ENCODE results near the gene MAP3K21. TPM values are rescaled to one million over a fixed set of nuclear protein-coding genes. Genes with fewer than 3 reads are reported as not detected.

Gene MAP3K21
- total and polyA plus RNA-seq, 2 donors (not counting 1 experiment from before 2014, with no cell fraction given): 0.07 to 0.17 TPM

DNA sequence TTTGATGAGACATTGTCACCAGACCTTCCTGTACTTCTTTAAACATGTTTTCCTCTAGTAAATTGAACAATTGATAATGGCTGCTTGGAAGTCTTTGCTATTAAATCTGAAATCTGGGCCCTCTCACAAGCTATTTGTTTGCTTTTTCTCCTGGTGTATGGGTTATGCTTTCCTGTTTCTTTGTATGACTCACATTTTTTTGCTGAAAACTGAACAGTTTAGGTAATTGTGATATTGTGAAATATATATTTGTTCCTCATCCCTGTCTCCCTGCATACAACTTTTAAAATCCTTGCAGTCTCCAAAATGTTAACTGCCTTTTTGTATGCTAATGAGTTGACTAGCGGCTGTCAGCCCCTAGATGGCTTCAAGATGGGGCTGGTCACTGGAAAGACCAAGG is 61.6 kb downstream of the MAP3K21 start:
- Histone ChIP-seq H3K9me3 (ENCODE audit: control insufficient read depth, insufficient read depth, low read depth, low read length) (no peaks in the 10 kb centered on the region), H3K4me1 (ENCODE audit: control insufficient read depth, extremely low read depth, insufficient read depth, low read length) (no peaks in the 10 kb centered on the region), H4K20me1 (ENCODE audit: control insufficient read depth, extremely low read depth, insufficient read depth, low read length) (no peaks in the 10 kb centered on the region), H3K4me2 (ENCODE audit: extremely low read depth, insufficient read depth, low read length) (no peak overlapping the region), H3K36me3 (ENCODE audit: control insufficient read depth, insufficient read depth, low read length) (no peaks in the 10 kb centered on the region), H3K27ac (ENCODE audit: insufficient read depth, low read length) (no peak overlapping the region), H3K79me2 (ENCODE audit: control insufficient read depth, insufficient read depth, low read length) (no peaks in the 10 kb centered on the region), H3K27me3 (ENCODE audit: control insufficient read depth, insufficient read depth, low read length) (no peaks in the 10 kb centered on the region), H3K9ac (ENCODE audit: insufficient read depth, low read length) (no peak overlapping the region), H2AFZ (ENCODE audit: low read length) (no peak overlapping the region), H3K4me3 (replicated peaks in 1 of 4; ENCODE audit: control extremely low read depth in 1 of 4, insufficient read depth in 1 of 4, low read depth in 3 of 4, low read length in 4 of 4) (no peak overlapping the region)
- DNase-seq (ENCODE audit: low read depth in 2 of 2): no peak
- TF ChIP-seq EZH2 (IDR thresholded peaks at IDR 0.05; ENCODE audit: low read length, missing control alignments): no peak

DNA sequence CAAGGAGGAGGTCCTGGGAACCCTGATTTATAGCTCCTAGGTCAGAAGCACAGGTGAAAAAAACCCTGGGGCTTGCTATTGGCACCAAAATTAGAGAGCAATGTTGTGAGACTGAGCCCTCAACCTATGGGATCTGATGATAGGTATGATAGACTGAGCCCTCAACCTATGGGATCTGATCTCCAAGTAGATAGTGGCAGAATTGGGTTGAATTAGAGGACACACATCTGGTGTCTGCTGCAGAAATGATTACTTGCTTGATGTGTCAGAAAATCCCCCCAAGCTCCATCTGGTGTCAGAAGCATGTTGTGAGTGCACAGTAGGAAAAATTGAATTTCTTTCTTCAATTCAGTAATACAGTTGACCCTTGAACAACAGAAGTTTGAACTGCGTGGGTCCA is 62.4 kb downstream of the MAP3K21 start:
- Histone ChIP-seq H3K27me3 (ENCODE audit: control insufficient read depth, insufficient read depth, low read length) (no peaks in the 10 kb centered on the region), H4K20me1 (ENCODE audit: control insufficient read depth, extremely low read depth, insufficient read depth, low read length) (no peaks in the 10 kb centered on the region), H3K79me2 (ENCODE audit: control insufficient read depth, insufficient read depth, low read length) (no peaks in the 10 kb centered on the region), H3K4me1 (ENCODE audit: control insufficient read depth, extremely low read depth, insufficient read depth, low read length) (no peaks in the 10 kb centered on the region), H2AFZ (ENCODE audit: low read length) (no peak overlapping the region), H3K4me3 (replicated peaks in 1 of 4; ENCODE audit: control extremely low read depth in 1 of 4, insufficient read depth in 1 of 4, low read depth in 3 of 4, low read length in 4 of 4) (no peak overlapping the region), H3K9ac (ENCODE audit: insufficient read depth, low read length) (no peak overlapping the region), H3K36me3 (ENCODE audit: control insufficient read depth, insufficient read depth, low read length) (no peaks in the 10 kb centered on the region), H3K9me3 (ENCODE audit: control insufficient read depth, insufficient read depth, low read depth, low read length) (no peaks in the 10 kb centered on the region), H3K4me2 (ENCODE audit: extremely low read depth, insufficient read depth, low read length) (no peak overlapping the region), H3K27ac (ENCODE audit: insufficient read depth, low read length) (no peak overlapping the region)
- no peak for DNase-seq (ENCODE audit: low read depth in 2 of 2)
- TF ChIP-seq, protein P1, sequence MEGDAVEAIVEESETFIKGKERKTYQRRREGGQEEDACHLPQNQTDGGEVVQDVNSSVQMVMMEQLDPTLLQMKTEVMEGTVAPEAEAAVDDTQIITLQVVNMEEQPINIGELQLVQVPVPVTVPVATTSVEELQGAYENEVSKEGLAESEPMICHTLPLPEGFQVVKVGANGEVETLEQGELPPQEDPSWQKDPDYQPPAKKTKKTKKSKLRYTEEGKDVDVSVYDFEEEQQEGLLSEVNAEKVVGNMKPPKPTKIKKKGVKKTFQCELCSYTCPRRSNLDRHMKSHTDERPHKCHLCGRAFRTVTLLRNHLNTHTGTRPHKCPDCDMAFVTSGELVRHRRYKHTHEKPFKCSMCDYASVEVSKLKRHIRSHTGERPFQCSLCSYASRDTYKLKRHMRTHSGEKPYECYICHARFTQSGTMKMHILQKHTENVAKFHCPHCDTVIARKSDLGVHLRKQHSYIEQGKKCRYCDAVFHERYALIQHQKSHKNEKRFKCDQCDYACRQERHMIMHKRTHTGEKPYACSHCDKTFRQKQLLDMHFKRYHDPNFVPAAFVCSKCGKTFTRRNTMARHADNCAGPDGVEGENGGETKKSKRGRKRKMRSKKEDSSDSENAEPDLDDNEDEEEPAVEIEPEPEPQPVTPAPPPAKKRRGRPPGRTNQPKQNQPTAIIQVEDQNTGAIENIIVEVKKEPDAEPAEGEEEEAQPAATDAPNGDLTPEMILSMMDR (conservative IDR thresholded peaks at IDR 0.05 in 1 of 2, IDR thresholded peaks at IDR 0.05 in 1 of 2; ENCODE audit: low read depth in 1 of 2, low read length in 2 of 2): no peak
- TF ChIP-seq EZH2 (IDR thresholded peaks at IDR 0.05; ENCODE audit: low read length, missing control alignments): no peak

DNA sequence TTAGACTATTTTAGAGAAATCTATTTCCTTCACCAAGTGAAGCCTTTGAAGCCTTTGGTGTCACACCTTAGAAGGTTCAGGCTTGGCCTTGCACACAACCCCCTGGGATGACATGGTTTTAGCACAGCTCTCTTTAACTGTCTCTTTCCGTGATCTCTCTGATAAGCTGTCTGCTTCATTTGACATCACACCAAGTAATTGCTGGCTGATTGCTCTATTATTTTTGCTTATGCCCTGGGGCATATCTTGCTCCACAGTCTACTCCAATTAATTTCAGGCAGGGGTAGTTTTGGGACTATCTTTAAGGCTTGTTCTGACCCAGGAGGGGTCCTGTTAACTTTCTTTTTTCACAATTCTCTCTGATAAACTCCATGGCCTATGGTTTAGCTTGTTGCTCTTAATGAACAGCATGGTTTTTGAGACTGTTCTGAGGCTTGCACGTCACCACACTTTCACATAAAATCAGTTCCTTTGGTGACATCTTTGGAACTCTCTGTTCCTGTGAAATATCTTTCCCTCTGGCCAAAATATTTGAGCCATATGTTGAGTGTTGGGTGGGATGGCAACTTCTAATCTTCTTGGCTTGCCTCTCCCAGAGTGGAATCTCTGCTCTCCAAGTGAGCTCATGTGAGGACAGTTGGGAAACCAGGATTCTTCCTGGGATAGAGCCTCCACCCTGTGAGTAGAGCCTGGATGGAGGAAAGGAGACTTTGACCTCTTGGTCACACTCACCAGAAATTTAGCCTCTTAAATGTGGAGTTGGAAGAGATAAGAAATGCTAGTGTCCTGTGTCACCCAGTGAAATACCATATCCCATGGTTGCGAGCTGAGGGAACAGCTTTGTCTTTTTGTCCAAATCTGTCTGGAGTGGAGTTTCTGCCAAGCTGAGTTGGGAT is 63.6 kb downstream of the MAP3K21 start:
- Histone ChIP-seq H3K4me2 (ENCODE audit: extremely low read depth, insufficient read depth, low read length) (no peak overlapping the region), H3K36me3 (ENCODE audit: control insufficient read depth, insufficient read depth, low read length) (no peaks in the 10 kb centered on the region), H3K9me3 (ENCODE audit: control insufficient read depth, insufficient read depth, low read depth, low read length) (no peaks in the 10 kb centered on the region), H3K9ac (ENCODE audit: insufficient read depth, low read length) (no peak overlapping the region), H3K4me1 (ENCODE audit: control insufficient read depth, extremely low read depth, insufficient read depth, low read length) (no peaks in the 10 kb centered on the region), H3K27ac (ENCODE audit: insufficient read depth, low read length) (no peak overlapping the region), H2AFZ (ENCODE audit: low read length) (no peak overlapping the region), H3K4me3 (replicated peaks in 1 of 4; ENCODE audit: control extremely low read depth in 1 of 4, insufficient read depth in 1 of 4, low read depth in 3 of 4, low read length in 4 of 4) (no peak overlapping the region), H3K79me2 (ENCODE audit: control insufficient read depth, insufficient read depth, low read length) (no peaks in the 10 kb centered on the region), H3K27me3 (ENCODE audit: control insufficient read depth, insufficient read depth, low read length) (no peaks in the 10 kb centered on the region), H4K20me1 (ENCODE audit: control insufficient read depth, extremely low read depth, insufficient read depth, low read length) (no peaks in the 10 kb centered on the region)
- TF ChIP-seq EZH2 (IDR thresholded peaks at IDR 0.05; ENCODE audit: low read length, missing control alignments): no peak
- TF ChIP-seq, protein P1 (conservative IDR thresholded peaks at IDR 0.05 in 1 of 2, IDR thresholded peaks at IDR 0.05 in 1 of 2; ENCODE audit: low read depth in 1 of 2, low read length in 2 of 2): no peak
- no peak for DNase-seq (ENCODE audit: low read depth in 2 of 2)

Measured in fibroblast of lung (primary cell).